GM23248 (cell line): ENCODE data around the gene ERVH48-1.
"Not testable (repeated sequence)": the region's sequence is repeated elsewhere in the genome, so short reads cannot be mapped to it uniquely, and the experiment has no call there.

Experiments used
- EZH2 ChIP-seq: fragments of 200-600 bp; sonication (generic); IDR thresholded peaks from 2 replicates; pipeline ENCODE4 v1.6.1; 2018; ENCODE audit warnings: antibody characterized with exemption, mild to moderate bottlenecking; ENCODE audit not compliant: insufficient read depth, poor library complexity, severe bottlenecking
- EZH2phosphoT487 ChIP-seq: fragments of 200-600 bp; sonication (generic); IDR thresholded peaks from 2 replicates; pipeline ENCODE4 v1.6.1; 2018; ENCODE audit warnings: antibody characterized with exemption, moderate library complexity, mild to moderate bottlenecking, low read depth; ENCODE audit not compliant: insufficient read depth

- TF ChIP-seq EZH2phosphoT487, EZH2: not testable (repeated sequence)
These were observed 11.9 kb upstream of the ERVH48-1 start for GRCh38 chr21:42937034-42937940.
